ENCODE results near the gene ZEB2.

The ZEB2 gene

DNA sequence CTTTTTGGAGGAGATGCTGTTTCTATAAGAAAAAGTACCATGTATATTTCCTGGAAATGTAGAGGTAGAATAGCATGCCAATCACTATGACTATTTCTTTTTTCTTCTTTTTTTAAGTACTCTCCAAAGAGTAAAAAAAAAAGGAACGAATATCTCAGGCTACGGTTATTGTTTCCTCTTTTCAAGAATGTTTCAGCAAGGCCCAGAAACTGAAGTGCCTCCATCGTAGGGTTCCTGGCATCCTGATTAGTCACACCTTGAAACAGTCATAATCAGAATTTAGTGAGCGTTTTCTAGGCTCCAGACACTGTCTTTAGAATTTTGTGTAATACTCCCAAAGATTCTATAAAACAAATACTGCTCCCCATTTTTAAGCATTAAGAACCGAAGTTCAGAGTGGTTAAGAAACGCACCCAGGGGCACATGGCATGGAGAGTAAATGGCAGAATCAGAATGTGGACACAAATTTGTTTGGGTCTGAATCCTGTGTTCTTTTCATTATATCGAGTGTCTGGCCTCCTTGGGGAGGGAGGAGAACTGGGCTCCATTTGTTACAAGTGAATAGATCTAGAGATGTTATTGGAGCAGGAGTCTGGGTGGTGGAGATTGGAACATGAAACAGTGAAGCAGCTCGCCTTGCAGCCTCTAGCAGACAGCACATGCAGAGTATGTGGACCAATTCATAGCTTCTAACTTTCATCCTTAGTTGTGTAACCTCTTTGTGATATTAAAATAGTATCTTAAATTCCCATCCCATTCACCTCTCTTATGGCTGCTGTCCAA, 26.7 kb downstream of the ZEB2 start:
- no peak for DNase-seq

- DNase-seq = no peak
Measured at GRCh38 chr2:144490857-144491256, 29.1 kb downstream of the ZEB2 start.

GRCh38 chr2:144490017-144490416, 29.9 kb downstream of the ZEB2 start:
- DNase-seq = no peak

- no peak for DNase-seq
Measured at GRCh38 chr2:144489315-144489916, 30.5 kb downstream of the ZEB2 start.

DNA sequence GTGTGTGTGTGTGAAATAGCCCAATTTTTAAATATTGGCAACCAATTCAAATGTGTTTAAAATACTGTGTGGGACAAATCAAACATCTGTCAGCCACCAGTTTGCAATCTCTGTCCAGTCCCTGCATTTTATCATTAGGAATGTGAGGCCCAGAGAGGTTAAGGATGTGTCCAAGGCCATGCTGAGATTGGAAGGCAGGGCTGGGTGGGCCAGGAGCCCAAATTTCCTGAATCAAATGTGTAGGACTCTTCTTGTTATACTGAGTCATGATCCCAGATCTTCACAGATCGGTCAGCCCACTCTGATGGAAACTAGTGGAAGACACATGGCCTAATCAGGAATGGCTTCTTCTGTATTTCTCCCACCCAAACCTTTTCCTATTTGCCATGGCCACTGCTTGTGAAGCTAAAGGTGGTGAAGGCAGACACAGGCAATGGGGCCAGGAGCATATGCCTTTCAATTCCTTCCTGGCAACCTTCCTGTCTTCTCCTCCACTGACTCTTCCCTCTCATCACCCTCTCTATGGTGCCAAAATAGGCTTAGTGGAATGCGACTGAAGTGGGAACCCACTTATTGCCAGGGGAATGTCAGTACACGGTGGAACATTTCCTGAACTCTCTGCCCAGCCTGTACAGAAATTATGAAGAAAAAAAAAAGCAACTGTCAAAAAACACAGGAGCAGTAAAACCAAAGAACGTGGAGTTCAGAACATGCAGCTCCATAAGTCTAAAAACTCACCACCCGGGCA, 35.5 kb downstream of the ZEB2 start:
- no peak for DNase-seq

DNA sequence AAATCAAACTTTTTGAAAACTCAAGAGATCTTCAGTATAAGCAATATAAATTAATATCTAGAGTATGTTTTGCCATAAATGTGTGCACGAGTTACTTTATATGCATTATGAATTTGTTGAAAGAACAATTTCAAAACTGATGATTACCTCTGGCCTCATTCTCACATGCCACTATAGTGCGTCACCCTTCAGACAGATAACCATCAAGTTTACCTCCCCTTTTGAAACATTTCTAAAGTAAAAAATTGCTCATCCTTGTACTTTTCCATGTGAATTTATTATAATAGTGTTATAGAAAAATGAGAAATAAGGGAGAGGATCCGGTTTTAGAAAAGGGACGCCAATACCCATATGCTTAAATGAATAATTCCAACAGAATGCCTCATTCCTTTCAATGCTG, 38.3 kb downstream of the ZEB2 start:
- no peak for DNase-seq

GRCh38 chr2:144481109-144481508, 38.8 kb downstream of the ZEB2 start:
- DNase-seq = no peak

DNA sequence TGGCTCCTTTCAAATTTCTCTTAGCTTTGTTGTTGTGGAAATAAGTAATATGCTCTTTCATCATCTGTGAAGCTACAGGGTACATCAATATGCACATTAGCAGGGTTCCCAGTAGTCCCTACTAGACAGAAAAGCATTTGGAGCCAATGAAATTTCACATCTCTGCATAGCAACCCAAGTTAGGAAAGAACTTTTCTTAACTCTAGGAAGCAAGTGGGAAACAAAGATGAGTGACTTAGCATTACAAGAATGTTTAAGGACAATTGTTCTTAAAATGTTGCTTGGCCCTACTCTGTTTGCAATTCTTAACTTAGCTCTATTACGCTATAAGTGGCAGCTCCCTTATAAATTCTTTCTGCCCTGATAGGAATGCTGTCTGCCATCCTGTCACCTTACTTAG, 39.6 kb downstream of the ZEB2 start:
- no peak for DNase-seq

- no peak for DNase-seq
Measured at GRCh38 chr2:144479659-144480058, 40.3 kb downstream of the ZEB2 start.

DNA sequence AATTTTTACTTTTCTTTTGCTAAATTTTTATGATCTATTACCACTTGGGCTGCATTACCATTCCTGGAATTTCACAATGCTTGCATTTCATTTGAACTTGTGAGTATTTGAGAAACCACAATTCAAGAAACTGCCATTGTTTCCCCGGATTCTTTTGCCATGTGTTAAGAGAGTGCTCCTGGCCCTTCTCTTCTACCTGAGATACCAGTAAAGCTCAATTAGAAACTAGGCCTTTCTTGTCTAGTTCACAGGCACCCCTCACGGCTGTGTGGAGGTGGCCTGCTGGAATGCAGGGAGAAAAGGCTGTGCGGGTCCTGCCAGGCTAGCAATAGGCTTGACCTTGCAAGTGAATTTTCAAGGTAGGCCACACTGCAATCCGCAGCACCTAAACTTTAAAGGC, 40.8 kb downstream of the ZEB2 start:
- DNase-seq = no peak

GRCh38 chr2:144477957-144478311, 42.0 kb downstream of the ZEB2 start:
- no peak for DNase-seq

GRCh38 chr2:144477281-144477956, 42.5 kb downstream of the ZEB2 start:
- no peak for DNase-seq

DNA sequence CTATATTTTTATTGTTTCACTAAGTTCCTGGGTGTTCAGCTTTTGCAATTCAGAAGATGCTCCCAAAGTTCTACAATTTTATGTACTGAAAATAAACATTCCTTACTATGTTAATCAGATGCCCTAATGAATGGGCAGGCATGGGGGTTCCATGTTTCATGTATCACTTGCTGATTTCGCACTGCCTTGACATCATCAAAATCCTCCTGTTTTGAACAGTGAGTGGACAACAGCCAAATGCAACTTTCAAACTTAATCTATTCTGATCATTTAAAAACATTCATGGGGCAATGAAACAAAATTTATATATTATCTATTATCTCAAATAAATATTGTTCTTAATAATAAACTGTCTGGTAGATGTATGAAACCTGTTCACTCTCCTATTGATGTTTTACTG, 43.2 kb downstream of the ZEB2 start:
- no peak for DNase-seq

DNA sequence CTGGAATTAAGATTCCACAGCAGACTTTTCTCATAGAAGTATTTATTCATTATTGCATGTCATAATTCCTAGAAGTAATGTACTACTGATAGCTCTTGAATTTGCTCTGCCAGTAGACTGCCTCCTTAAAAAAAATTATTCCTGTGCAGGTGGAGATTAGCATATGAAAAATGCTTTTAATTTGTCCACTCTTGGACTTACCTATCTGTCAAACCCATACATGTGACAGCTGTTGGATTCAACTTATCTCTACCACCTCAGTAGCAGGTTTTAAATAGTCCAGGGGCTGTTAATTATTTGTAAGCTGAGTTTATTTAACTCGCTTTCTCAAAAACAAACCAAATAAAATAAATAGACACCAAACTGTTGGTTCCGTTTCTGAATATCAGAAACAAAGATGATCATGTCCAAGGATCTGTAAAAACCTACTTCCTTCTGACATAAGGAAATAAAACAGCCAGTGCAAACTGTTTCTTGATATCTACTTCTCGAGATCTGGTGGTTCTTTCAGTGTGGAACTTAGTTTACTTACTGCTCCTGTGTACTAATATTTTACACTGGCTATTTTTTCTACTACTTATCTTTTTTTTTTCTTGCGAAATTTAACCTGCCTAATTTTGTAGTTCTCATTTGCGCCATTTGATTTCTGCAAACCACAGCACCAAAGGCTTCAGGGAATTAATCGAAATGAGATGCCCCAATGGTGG, 44.2 kb downstream of the ZEB2 start:
- no peak for DNase-seq

- no peak for DNase-seq
Measured at GRCh38 chr2:144475044-144475443, 44.9 kb downstream of the ZEB2 start.

DNA sequence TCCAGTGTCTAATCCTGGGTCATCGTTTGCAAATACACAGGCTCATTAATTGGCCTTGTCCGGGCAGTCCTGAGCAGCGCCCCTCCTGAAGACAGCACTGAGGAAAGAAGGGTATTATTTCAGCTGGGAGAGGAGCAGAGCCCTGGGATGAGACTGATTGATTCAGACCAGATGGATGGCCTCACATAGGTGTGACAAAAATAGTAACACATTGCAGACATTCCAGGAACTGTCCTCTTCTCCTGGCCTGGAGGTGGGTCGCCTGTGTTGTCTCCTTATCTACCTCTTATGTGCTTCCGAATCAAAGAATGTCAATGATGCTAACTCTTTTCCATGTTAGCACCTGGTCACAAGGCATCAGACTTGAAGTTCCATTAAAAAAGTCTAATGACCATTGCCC, 45.9 kb downstream of the ZEB2 start:
- DNase-seq = no peak

DNA sequence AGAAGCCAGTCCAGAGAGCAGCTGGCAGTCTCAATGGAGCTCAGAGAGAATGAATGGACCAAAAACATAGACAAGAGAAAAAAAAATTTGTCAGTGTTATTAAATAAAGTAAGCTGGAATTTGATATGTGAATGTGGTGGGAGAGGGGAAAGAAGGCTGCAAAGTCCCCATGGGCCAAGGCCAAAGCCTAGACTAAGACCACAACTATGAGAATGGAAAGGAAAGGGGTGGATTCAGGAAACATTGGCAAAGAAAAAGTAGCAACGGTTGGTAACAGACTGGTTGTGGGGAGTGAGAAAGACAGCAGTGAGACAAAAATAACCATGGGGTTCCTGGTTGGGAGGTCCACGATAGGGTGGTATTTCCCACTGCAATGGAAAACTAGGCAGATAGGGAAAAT, 47.0 kb downstream of the ZEB2 start:
- DNase-seq = no peak

DNA sequence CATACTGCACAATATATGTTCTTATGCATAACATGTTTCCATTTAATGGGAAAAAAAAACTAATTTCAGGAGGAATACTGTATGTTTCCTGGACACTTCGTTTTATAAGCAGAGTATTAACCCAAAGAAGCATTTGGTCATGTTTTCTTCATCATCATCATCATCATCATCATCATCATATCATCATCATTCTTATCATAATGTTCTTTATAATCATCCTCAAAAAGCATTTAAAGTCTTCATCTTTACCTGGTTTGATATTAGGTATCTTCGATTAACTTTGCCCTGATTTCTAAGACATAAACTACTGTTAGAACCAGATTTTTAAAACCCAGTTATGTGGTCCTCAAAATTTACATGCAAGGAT, 47.9 kb downstream of the ZEB2 start:
- no peak for DNase-seq

DNA sequence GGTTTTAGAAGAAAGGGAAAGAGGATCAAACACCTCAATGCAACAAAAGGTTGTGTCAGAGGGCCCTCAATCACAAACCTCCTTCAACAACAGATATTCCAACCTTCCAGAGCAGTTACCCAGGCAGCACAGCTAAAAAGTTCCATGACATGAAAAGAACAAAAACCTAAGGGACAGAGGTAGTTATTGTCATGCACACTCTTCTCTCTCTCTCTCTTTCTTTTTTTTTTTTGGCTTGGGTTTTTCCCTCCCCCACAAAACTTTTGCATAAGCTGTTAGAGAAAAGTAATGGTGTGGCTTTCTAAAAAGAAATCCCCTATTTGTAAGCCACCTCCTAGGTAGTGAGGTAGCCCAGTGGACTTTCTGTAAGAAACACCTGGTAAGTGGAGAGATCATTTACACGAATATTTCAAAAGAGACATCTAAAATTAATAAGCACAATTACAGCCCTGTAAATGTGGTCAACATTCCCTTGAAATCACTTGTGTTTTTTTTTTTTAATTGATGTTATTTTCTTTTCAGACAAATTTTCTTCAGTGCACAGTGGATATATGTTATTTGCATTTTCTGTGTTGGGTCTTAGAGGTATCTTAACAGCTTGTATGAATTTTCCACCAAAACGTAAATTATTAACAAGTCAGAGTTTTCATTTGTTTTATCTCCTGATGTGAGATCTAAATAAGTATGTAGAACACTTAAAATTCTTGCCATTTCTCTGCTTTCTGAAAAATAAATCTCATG, 48.4 kb downstream of the ZEB2 start:
- DNase-seq = no peak

DNA sequence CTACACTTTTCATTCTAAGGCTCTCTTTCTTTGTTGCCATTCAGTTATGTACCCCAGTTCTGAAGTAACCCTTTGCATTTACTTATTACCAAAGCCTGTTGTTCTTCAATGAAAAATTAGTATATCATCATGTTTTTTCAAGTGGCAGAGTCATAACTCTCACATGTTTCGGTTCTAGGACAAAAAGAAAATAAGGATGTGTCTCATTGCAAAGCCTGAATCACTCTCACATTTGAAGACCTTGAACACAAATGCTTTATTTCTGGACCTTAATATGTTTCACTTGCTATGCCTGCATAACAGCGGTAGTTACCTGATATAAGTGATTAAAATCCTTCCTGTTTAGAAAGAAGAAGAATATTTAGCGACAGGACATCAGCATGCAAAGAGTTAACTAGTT, 49.1 kb downstream of the ZEB2 start:
- DNase-seq = no peak

DNA sequence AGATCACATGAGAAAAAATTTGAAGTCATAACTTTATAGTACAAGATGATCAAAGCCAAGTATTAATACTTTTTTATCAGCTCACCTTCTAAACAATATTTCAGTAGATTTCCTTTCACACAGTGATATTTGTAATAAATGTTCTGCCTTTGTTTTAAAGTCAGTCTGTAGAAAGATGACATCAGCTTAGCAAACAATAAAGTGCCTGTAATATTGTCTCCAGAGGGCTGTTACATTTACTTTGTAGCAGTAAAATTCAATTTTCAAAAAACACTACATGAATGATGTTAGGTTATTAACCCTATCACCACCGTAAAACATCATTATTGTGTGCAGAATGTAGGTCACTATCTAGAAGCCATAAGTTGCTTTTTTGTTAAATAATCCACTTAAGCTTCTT, 49.6 kb downstream of the ZEB2 start:
- no peak for DNase-seq

GRCh38 chr2:144469798-144470197, 50.1 kb downstream of the ZEB2 start:
- DNase-seq = no peak

Measured in SW 1271 (cell line).